Measurements from ENCODE around the gene IZUMO1. TPM values are rescaled to one million over a fixed set of nuclear protein-coding genes. Genes with fewer than 3 reads are reported as not detected.
A peak's percentile ranks its signal among the peaks of the same experiment; 100 is the strongest.
"Not testable (repeated sequence)": the region's sequence is repeated elsewhere in the genome, so short reads cannot be mapped to it uniquely, and the experiment has no call there.

Gene IZUMO1
- total RNA-seq, 3 donors from 2014 or later: 0.29 TPM; not detected in 2

DNA sequence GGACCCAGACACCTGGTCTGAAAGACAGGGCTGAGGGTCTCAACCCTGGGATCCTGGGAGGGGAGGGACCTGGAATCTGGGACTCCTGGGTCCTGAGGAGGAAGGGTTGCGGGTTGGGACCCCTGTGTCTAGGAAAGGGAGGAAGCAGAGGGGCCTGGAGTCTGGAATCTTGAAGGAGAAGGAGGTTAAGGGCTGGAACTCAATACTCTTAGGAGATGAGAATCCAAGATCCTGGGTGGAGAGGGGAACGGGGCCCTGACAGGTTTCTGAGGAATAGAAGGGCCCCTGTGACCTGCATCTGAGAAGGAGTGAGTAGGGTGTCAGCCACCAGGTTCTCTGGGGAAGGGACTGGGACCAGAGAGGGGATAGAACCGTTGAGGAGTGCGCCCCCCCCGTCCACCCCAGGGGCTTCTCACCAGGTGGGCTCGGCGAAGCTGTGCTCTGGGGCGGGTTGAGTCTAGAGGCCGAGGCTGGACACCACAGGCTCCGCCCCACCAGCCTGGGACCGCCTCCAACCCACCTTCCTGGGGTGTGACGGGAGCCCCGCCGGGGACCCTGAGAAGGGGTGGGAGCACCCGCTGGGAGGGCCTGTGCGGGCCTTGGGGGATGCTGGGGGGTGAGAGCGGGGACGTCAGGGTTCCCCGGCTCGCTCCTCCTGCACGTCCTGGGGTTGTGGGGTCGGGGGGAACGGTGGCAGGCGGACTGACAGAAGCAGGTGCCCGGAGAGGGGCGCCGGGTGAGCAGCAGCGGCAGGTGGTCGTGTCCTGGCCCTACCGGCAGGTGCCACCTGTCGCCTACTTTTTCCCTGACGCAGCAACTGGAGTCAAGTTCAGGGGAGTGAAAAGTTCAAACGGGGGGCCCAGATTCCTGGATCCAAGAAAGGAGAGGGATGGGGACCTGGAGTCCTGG is 27.2 kb downstream of the IZUMO1 start, which contains the start of gene MAMSTR:
MAMSTR (minus strand) TSS at position 463 of the 909 bp plus-strand sequence. CDS start 694 bp downstream, outside the sequence.
- DNase-seq (ENCODE audit: low spot score in 2 of 2): no peak
- Histone ChIP-seq H3K27me3 (no peaks in the 10 kb centered on the region), H3K27ac (peak within 1 kb of the TSS; percentile 85 to 86), H3K36me3 (no peaks in the 10 kb centered on the region), H3K9me3 (no peaks in the 10 kb centered on the region), H3K4me1 (peaks cover 9% of the 10 kb centered on the region in 2 donors), H3K4me3 (peak within 1 kb of the TSS; percentile 52 to 67 (median 54))
- TF ChIP-seq CTCF (IDR thresholded peaks at IDR 0.05) (no peak), POLR2A (IDR thresholded peaks at IDR 0.05) (no peak), POLR2AphosphoS5 (IDR thresholded peaks at IDR 0.05) (no peak)
- intact Hi-C loops (cut with DNase I; ENCODE audit: low total_unique reads): no loop called here

GRCh38 chr19:48718711-48719231 is 27.9 kb downstream of the IZUMO1 start:
- H3K27ac ChIP-seq: peak overlapping the region in 1 of 2 donors; percentile 34

DNA sequence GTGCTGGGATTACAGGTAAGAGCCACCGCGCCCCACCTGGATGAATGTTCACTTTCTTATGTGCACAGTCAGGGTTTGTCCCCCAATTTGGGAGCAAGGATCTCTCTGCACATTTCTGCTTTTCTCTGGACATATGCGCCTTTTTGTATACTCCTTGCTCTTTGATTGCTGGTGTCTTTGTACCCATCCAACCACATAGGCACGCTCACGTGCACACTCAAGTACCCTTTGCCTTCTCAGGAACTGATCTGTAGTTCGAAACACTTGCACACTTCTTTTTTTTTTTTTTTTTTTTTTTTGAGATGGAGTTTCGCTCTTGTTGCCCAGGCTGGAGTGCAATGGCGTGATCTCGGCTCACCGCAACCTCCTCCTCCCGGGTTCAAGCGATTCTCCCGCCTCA is 28.6 kb downstream of the IZUMO1 start:
- peaks cover 9 to 12% of the 10 kb centered on the region in 2 donors for H3K4me1 ChIP-seq
- intact Hi-C loops (cut with DNase I; ENCODE audit: low total_unique reads); H3K27ac ChIP-seq: not testable (repeated sequence)

More at GRCh38 chr19:48718711-48719231, 27.9 kb downstream of the IZUMO1 start:
- H3K36me3 ChIP-seq: no peaks in the 10 kb centered on the region
- H3K4me1 ChIP-seq: peaks cover 9% of the 10 kb centered on the region in 2 donors
- TF ChIP-seq CTCF (IDR thresholded peaks at IDR 0.05) (no peak), POLR2A (IDR thresholded peaks at IDR 0.05) (no peak), POLR2AphosphoS5 (IDR thresholded peaks at IDR 0.05) (no peak)
- no peak overlapping the region for H3K4me3 ChIP-seq
- no peak for DNase-seq (ENCODE audit: low spot score in 2 of 2)
- H3K9me3 ChIP-seq: no peaks in the 10 kb centered on the region
- H3K27me3 ChIP-seq: no peaks in the 10 kb centered on the region
- intact Hi-C loops (cut with DNase I; ENCODE audit: low total_unique reads): no loop called here

DNA sequence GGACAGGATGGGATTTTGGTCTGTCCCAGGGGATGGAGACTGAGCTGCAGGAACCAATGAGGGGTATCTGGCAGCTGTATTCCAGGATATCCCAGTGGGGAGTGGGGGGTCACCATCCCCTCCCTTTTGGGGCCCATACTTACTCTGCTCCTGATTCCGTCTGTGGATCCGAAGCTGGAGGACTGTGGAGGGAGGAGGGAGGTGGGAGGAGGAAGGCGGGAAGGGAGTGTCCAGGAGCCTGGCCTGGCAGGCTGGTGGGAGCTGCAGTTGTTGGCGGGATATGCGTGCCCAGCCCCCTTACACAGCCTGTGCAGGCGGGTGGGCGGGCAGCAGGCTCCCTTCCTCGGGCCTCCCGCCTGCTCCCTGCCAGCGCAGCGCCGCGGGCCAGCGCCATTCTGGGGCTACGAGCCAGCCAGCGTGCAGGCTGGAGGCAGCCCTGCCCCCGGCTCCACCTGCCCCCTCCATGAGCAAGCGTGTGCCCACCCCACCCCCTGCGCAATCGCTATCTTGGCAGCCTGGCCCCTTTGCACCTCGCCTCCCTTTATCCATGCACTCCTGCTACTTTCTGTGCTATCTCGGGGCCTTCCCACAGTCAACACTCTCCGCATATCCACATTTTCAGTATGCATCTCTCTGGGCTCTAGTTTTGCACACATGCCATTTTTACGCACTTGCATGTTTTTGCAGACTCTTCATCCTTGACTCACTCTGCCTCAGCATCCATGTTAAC is 30.0 kb downstream of the IZUMO1 start:
- no peak for DNase-seq (ENCODE audit: low spot score in 2 of 2)
- peaks cover 9 to 15% of the 10 kb centered on the region in 2 donors for H3K4me1 ChIP-seq
- peak overlapping the region; percentile 55 to 74 for H3K27ac ChIP-seq
- TF ChIP-seq CTCF (IDR thresholded peaks at IDR 0.05) (no peak), POLR2AphosphoS5 (IDR thresholded peaks at IDR 0.05) (no peak), POLR2A (IDR thresholded peaks at IDR 0.05) (no peak)
- intact Hi-C loops (cut with DNase I; ENCODE audit: low total_unique reads): no loop called here
- H3K9me3 ChIP-seq: no peaks in the 10 kb centered on the region
- H3K27me3 ChIP-seq: no peaks in the 10 kb centered on the region
- peak overlapping the region; percentile 13 to 56 (median 44) for H3K4me3 ChIP-seq
- H3K36me3 ChIP-seq: no peaks in the 10 kb centered on the region

More for the DNA sequence above, 28.6 kb downstream of the IZUMO1 start:
- not testable (repeated sequence) for H3K36me3 ChIP-seq; H3K9me3 ChIP-seq; DNase-seq (ENCODE audit: low spot score in 2 of 2); H3K4me3 ChIP-seq; H3K27me3 ChIP-seq

DNA sequence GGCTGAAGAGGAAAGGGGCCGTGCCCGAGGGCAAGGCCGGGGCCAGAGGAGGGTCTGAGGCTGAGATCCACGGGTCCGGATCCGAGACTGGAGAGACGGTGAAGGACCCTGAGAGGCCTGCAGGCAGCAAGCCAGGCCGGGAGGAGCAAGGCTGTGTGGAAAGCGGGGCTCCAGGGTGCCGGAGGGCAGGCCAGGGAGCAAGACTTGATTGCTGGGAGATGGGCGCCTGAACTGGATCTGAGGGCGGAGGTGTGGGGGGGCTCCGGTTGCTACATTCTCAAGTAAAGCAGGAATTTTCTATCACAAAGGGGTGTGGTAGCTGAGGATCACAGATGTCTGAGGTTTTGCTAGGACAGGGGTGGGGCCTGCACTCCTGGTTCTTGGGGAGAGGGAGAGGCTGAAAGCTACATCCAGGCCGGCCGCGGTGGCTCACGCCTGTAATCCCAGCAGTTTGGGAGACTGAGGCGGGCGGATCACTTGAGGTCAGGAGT is 31.0 kb downstream of the IZUMO1 start:
- H3K4me1 ChIP-seq: peaks cover 9 to 15% of the 10 kb centered on the region in 2 donors
- H3K36me3 ChIP-seq: no peaks in the 10 kb centered on the region
- H3K9me3 ChIP-seq: peaks cover 0 to 2% of the 10 kb centered on the region in 2 donors
- no peaks in the 10 kb centered on the region for H3K27me3 ChIP-seq
- peak overlapping the region; percentile 87 to 93 for H3K27ac ChIP-seq
- TF ChIP-seq POLR2AphosphoS5 (IDR thresholded peaks at IDR 0.05) (no peak), POLR2A (IDR thresholded peaks at IDR 0.05) (no peak), CTCF (IDR thresholded peaks at IDR 0.05) (no peak)
- no peak for DNase-seq (ENCODE audit: low spot score in 2 of 2)
- intact Hi-C loops (cut with DNase I; ENCODE audit: low total_unique reads): no loop called here
- H3K4me3 ChIP-seq: peak overlapping the region; percentile 49 to 82 (median 62)

Measured in breast epithelium (tissue), 4 donors.